T-helper 2 cell treated with Interferon-gamma antibody and Interleukin-4, amounts not matched to agents 5 μg/mL and 100 μg/mL, for 36 hours (primary cell): ENCODE results near the gene GPR108.

ENCODE experiments used
- DNase-seq: peaks from one replicate; pipeline ENCODE4 v3.0.0; 2021; ENCODE audit warnings: low spot score
- H3K27ac Mint-ChIP-seq: one replicate; pipeline ENCODE4 v1.8.0; 2021; ENCODE audit warnings: mild to moderate bottlenecking, mixed read lengths
- H3K27me3 Mint-ChIP-seq: one replicate; pipeline ENCODE4 v1.8.0; 2021; ENCODE audit warnings: low read depth, mixed read lengths
- H3K36me3 Mint-ChIP-seq: one replicate; pipeline ENCODE4 v1.8.0; 2021; ENCODE audit warnings: low read depth, mixed read lengths
- H3K4me1 Mint-ChIP-seq: one replicate; pipeline ENCODE4 v1.8.0; 2021; ENCODE audit warnings: low read depth, mixed read lengths
- H3K4me3 Mint-ChIP-seq: one replicate; pipeline ENCODE4 v1.8.0; 2022; ENCODE audit warnings: mild to moderate bottlenecking, moderate library complexity, mixed read lengths
- H3K9me3 Mint-ChIP-seq: one replicate; pipeline ENCODE4 v1.8.0; 2021; ENCODE audit warnings: mixed read lengths

Gene GPR108

DNA sequence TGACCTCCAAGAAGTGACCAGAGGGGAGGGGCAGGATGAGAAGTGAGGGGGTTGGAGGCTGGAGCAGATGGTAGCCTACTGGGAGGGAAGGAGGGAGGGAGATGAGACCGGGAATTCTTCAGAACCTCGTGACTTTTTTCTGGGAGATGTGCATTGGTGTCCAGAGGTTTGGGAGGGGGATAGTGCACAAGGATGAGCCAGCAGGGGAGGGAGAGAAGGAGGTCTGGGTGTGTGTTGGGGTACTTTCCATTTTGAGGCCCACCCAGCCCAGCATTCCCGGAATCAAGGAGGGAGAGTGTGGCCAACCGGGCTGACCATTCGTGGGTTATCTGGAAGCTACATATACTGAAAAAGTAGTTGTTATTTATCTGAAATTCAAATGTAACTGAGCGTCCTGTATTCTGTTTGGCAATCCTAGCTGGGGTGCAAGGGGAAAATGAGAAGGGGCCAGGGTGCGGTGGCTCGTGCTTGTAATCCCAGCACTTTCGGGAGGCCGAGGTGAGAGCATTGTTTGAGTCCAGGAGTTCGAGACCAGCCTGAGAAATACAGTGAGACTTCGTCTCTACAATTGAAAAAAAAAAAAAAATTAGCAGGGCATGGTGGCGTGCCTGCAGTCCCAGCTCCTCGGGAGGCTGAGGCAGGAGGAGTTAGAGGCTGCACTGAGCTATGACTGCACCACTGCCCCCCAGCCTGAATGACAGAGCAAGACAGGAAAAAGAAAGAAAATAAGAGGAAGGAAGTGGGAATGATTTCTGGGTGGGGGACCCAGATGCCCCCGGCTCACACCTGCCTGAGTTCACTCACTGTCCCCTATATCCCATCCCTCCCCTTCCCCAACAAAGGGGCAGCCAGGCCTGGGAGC is 12.5 kb downstream of the GPR108 start:
- DNase-seq: no peak
- H3K27ac Mint-ChIP-seq: no peak overlapping the region
- H3K27me3 Mint-ChIP-seq: no peaks in the 10 kb centered on the region
- no peaks in the 10 kb centered on the region for H3K9me3 Mint-ChIP-seq
- H3K36me3 Mint-ChIP-seq: peaks cover 5% of the 10 kb centered on the region
- H3K4me1 Mint-ChIP-seq: peaks cover 8% of the 10 kb centered on the region
- H3K4me3 Mint-ChIP-seq: no peak overlapping the region

GRCh38 chr19:6723738-6724137 is 13.6 kb downstream of the GPR108 start:
- H3K4me1 Mint-ChIP-seq: peaks cover 12% of the 10 kb centered on the region
- no peak overlapping the region for H3K4me3 Mint-ChIP-seq
- no peaks in the 10 kb centered on the region for H3K27me3 Mint-ChIP-seq
- DNase-seq: no peak
- no peaks in the 10 kb centered on the region for H3K36me3 Mint-ChIP-seq
- H3K9me3 Mint-ChIP-seq: no peaks in the 10 kb centered on the region
- peak overlapping the region; percentile 56 for H3K27ac Mint-ChIP-seq

- H3K4me1 Mint-ChIP-seq: peaks cover 12% of the 10 kb centered on the region
- H3K27ac Mint-ChIP-seq: no peak overlapping the region
These were observed 14.2 kb downstream of the GPR108 start for GRCh38 chr19:6723108-6723618.

DNA sequence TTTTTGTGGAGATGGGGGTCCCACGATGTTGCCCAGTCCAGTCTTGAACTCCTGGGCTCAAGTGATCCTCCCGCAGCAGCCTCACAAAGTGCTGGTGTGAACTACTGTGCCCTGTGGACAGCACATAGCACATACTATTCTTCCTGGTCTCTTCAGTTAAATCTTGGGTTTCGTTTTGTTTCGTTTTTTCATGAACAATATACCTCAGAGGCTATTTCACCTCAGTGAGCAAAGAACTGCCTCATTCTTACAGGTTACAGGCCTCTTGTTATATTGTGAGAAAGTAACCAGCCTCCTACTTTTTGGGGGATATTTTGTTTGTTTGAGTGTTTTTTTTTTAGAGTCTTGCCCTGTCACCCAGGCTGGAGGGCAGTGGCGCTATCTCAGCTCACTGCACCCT is 15.6 kb downstream of the GPR108 start:
- peaks cover under 1% of the 10 kb centered on the region for H3K27me3 Mint-ChIP-seq
- no peak overlapping the region for H3K4me3 Mint-ChIP-seq
- H3K4me1 Mint-ChIP-seq: peaks cover 15% of the 10 kb centered on the region
- no peak for DNase-seq
- no peaks in the 10 kb centered on the region for H3K36me3 Mint-ChIP-seq
- H3K27ac Mint-ChIP-seq: no peak overlapping the region
- no peaks in the 10 kb centered on the region for H3K9me3 Mint-ChIP-seq

More at GRCh38 chr19:6723108-6723618, 14.2 kb downstream of the GPR108 start:
- H3K9me3 Mint-ChIP-seq: no peaks in the 10 kb centered on the region
- no peaks in the 10 kb centered on the region for H3K36me3 Mint-ChIP-seq
- H3K27me3 Mint-ChIP-seq: no peaks in the 10 kb centered on the region
- DNase-seq: no peak
- no peak overlapping the region for H3K4me3 Mint-ChIP-seq

GRCh38 chr19:6721138-6721474 is 16.3 kb downstream of the GPR108 start:
- Mint-ChIP-seq H3K27ac (no peak overlapping the region), H3K9me3 (no peaks in the 10 kb centered on the region), H3K4me3 (no peak overlapping the region), H3K36me3 (no peaks in the 10 kb centered on the region), H3K27me3 (peaks cover 1% of the 10 kb centered on the region), H3K4me1 (peaks cover 16% of the 10 kb centered on the region)
- no peak for DNase-seq

DNA sequence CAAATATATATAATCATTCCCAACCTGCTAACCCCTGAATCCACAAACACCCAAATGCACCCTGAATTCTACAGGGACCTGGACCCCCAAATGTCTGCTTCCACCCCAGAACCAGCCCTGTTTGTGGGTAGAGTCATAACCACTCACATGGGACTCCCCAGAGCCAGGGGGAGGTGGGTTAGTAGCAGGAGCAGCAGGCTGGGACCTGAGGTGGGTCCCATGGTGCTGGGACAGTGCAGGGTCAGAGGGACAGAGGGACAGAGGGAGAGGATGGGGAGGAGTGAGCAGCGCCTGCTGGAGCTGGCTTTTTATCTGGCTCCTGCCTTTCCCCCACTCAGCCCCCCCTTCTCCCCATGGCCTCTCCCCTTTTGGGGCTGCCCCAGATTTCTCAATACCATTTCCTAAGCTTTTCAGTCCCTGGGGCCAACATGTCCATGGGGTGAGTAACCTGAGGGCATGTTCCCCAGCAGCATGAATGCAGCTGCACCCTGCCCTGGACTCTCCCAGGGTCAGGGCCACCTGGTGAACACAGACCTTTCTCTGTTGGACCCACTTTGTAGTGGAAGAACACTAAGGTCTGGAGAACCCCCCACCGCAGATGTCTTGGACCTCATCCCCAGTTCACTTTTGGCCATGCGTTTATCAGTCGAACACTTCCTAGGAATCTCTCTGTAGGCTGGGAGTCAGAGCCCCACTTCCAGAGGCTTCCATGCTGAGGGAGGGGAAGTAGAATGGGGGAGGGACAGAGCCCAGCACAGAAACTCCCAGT is 16.8 kb downstream of the GPR108 start, which contains the start of gene C3:
Gene C3 (minus strand): TSS at position 282 of the 769 bp plus-strand sequence. CDS start 61 bp downstream, at position 221.
- Mint-ChIP-seq H3K9me3 (no peaks in the 10 kb centered on the region), H3K4me1 (peaks cover 16% of the 10 kb centered on the region), H3K27me3 (peaks cover 1% of the 10 kb centered on the region), H3K4me3 (no peak within 1 kb of the TSS), H3K36me3 (no peaks in the 10 kb centered on the region), H3K27ac (no peak within 1 kb of the TSS)
- no peak for DNase-seq

DNA sequence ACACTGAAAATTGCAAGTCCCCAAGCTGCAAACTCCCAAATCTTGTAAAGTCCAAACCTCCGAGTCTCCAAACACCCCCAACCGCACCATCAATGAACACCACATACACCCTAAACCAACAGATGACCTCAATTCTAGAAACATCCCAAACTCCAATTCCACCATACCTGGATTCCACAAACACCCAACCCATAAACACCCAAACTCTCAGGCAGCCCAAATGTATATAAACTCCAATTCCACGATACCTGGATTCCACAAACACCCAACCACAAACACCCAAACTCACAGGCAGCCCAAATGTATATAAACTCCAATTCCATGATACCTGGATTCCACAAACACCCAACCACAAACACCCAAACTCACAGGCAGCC is 17.4 kb downstream of the GPR108 start:
- Mint-ChIP-seq H3K4me1 (peaks cover 14% of the 10 kb centered on the region), H3K9me3 (no peaks in the 10 kb centered on the region), H3K36me3 (no peaks in the 10 kb centered on the region), H3K4me3 (no peak overlapping the region), H3K27me3 (peaks cover 1% of the 10 kb centered on the region), H3K27ac (no peak overlapping the region)
- no peak for DNase-seq

DNA sequence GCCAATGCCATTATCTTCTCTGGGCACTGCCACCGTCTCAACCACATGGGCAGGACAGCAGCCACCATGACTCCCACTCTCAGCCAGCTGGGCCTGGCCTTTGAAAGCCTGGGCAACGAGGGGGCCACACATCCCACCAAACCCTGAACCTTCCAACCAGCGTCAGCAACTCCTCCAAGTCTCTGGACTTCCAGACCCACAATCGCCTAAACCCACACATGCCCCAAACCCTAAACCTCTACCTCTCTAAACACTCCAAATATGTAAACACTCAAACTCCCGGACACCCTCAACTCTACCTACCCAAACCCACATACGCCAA is 17.9 kb downstream of the GPR108 start:
- Mint-ChIP-seq H3K4me3 (no peak overlapping the region), H3K36me3 (no peaks in the 10 kb centered on the region), H3K27me3 (peaks cover 1% of the 10 kb centered on the region), H3K9me3 (no peaks in the 10 kb centered on the region), H3K27ac (no peak overlapping the region), H3K4me1 (peaks cover 14% of the 10 kb centered on the region)
- no peak for DNase-seq

DNA sequence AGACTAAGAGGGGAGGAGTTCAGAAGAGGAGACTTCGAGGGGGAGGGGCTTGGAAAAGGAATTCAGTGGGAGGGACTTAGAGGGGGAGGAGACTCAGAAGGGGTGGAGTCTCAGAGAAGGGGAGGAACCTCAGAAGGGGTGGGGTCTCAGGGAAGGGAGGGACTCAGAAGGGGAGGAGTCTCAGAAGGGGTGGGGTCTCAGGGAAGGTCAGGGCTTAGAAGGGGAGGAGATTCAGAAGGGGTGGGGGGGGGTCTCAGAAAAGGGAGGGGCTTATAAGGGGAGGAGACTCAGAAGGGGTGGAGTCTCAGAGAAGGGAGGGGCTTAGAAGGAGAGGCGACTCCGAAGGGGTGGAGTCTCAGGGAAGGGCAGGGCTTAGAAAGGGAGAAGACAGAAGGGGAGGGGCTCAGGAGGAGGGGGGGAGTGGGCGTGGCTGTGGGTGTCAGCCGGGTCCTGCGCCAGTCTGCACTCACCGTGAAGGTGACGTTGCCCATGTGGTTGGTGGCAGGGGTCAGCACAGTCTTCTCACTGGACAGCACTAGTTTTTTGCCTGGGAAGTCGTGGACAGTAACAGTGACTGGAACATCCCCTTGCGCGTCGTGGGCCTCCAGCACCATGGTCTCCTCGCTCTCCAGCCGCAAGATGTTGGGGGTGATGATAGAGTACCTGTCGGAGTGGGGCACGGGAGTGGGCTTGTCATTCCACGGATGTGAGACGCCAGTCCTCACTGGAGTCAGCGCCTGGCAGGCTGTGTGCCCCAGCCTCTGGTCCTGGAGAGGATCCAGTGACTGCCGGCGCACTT is 18.4 kb downstream of the GPR108 start:
- H3K27me3 Mint-ChIP-seq: peaks cover 1% of the 10 kb centered on the region
- H3K9me3 Mint-ChIP-seq: no peaks in the 10 kb centered on the region
- no peak overlapping the region for H3K4me3 Mint-ChIP-seq
- no peaks in the 10 kb centered on the region for H3K36me3 Mint-ChIP-seq
- H3K27ac Mint-ChIP-seq: peak overlapping the region; percentile 10
- peaks cover 14% of the 10 kb centered on the region for H3K4me1 Mint-ChIP-seq
- no peak for DNase-seq

DNA sequence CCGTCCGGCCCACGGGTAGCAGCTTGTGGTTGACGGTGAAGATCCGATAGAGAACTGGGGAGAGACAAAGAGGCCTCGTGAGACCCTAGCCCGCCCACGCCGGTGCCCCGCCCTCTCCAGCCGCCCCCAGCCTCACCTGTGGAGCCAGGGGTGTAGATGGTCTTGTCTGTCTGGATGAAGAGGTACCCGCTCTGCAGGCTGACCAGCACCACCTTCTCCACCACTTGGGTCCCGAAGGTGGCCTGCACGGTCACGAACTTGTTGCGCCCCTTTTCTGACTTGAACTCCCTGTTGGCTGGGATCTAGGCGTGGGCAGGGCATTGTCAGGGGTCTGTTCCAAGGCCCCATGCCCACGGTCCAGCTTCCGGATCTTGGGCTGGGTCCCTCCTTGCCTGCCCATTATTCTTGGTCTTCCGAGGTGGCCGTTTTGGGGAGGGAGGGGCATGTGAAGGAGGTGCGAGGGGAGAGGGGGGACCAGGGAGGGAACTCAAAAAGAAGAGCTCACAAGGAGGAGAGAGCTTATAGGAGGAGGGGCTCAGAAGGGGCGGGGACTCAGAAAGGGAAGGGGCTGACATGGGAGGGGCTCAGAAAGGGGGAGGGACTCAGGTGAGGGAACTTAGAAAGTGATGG is 19.2 kb downstream of the GPR108 start:
- H3K36me3 Mint-ChIP-seq: no peaks in the 10 kb centered on the region
- no peaks in the 10 kb centered on the region for H3K9me3 Mint-ChIP-seq
- H3K27ac Mint-ChIP-seq: peak overlapping the region; percentile 10
- peaks cover 14% of the 10 kb centered on the region for H3K4me1 Mint-ChIP-seq
- peaks cover 1% of the 10 kb centered on the region for H3K27me3 Mint-ChIP-seq
- no peak for DNase-seq
- H3K4me3 Mint-ChIP-seq: no peak overlapping the region

GRCh38 chr19:6717441-6717971 is 19.9 kb downstream of the GPR108 start:
- no peak overlapping the region for H3K4me3 Mint-ChIP-seq

GRCh38 chr19:6717036-6717435 is 20.3 kb downstream of the GPR108 start:
- Mint-ChIP-seq H3K4me3 (no peak overlapping the region), H3K27ac (peak overlapping the region; percentile 41), H3K27me3 (peaks cover 1% of the 10 kb centered on the region)

More at GRCh38 chr19:6717441-6717971, 19.9 kb downstream of the GPR108 start:
- no peaks in the 10 kb centered on the region for H3K36me3 Mint-ChIP-seq
- no peak for DNase-seq
- H3K27ac Mint-ChIP-seq: no peak overlapping the region
- H3K9me3 Mint-ChIP-seq: no peaks in the 10 kb centered on the region
- H3K4me1 Mint-ChIP-seq: peaks cover 14% of the 10 kb centered on the region
- H3K27me3 Mint-ChIP-seq: peaks cover 1% of the 10 kb centered on the region

DNA sequence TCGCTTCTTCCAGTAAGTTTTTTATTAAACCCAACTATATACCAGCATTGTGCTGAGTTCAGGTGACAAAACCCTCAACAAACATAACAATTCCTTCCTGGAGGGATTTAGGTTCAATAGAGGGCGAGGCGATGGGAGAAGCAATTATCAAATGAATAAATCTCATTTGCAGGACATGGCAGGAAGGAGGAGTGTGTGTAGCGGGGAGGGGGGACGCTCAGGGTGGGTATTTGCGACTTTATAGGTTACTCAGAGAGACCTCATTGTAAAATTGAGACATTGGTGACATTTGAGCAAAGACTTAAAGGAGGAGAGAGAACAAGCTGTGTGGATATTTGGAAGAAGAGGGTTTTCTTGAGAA is 20.8 kb downstream of the GPR108 start:
- no peak for DNase-seq
- no peaks in the 10 kb centered on the region for H3K9me3 Mint-ChIP-seq
- no peaks in the 10 kb centered on the region for H3K36me3 Mint-ChIP-seq
- peak overlapping the region; percentile 41 for H3K27ac Mint-ChIP-seq
- peaks cover 5% of the 10 kb centered on the region for H3K27me3 Mint-ChIP-seq
- H3K4me1 Mint-ChIP-seq: peaks cover 14% of the 10 kb centered on the region
- no peak overlapping the region for H3K4me3 Mint-ChIP-seq

More at GRCh38 chr19:6717036-6717435, 20.3 kb downstream of the GPR108 start:
- Mint-ChIP-seq H3K9me3 (no peaks in the 10 kb centered on the region), H3K4me1 (peaks cover 14% of the 10 kb centered on the region), H3K36me3 (no peaks in the 10 kb centered on the region)
- no peak for DNase-seq
